ENCODE measurements around the gene PITPNM3.
"Not testable (repeated sequence)": the region's sequence is repeated elsewhere in the genome, so short reads cannot be mapped to it uniquely, and the experiment has no call there.

PITPNM3 gene

GRCh38 chr17:6556121-6557039 lies at the start of gene PITPNM3:
Gene PITPNM3 (minus strand): TSS chr17:6556555. CDS start chr17:6556406, 149 bp downstream.
- DNase-seq, result no peak

GRCh38 chr17:6605142-6605541 lies 48.8 kb upstream of the PITPNM3 start:
- DNase-seq, result no peak

GRCh38 chr17:6603744-6604325 lies 47.5 kb upstream of the PITPNM3 start:
- no peak for DNase-seq

GRCh38 chr17:6602141-6602540 lies 45.8 kb upstream of the PITPNM3 start:
- DNase-seq, result no peak

- no peak for DNase-seq
These were observed 43.0 kb upstream of the PITPNM3 start for GRCh38 chr17:6599364-6599763.

GRCh38 chr17:6597727-6598126 lies 41.4 kb upstream of the PITPNM3 start:
- DNase-seq, result peak; percentile 60

GRCh38 chr17:6596941-6597340 lies 40.6 kb upstream of the PITPNM3 start:
- DNase-seq, result peak; percentile 35

GRCh38 chr17:6596511-6596910 lies 40.2 kb upstream of the PITPNM3 start:
- no peak for DNase-seq

- DNase-seq, result no peak
These were observed 39.7 kb upstream of the PITPNM3 start for GRCh38 chr17:6596081-6596480.

GRCh38 chr17:6593371-6593770 lies 37.0 kb upstream of the PITPNM3 start:
- not testable (repeated sequence) for DNase-seq

GRCh38 chr17:6592173-6592572 lies 35.8 kb upstream of the PITPNM3 start:
- DNase-seq, result no peak

GRCh38 chr17:6591599-6592158 lies 35.3 kb upstream of the PITPNM3 start:
- no peak for DNase-seq

- DNase-seq, result no peak
These were observed 33.1 kb upstream of the PITPNM3 start for GRCh38 chr17:6589266-6589946.

GRCh38 chr17:6588165-6588564 lies 31.8 kb upstream of the PITPNM3 start:
- DNase-seq, result no peak

- no peak for DNase-seq
These were observed 31.0 kb upstream of the PITPNM3 start for GRCh38 chr17:6587310-6587709.

GRCh38 chr17:6583411-6583810 lies 27.1 kb upstream of the PITPNM3 start:
- DNase-seq, result no peak

GRCh38 chr17:6580625-6581024 lies 24.3 kb upstream of the PITPNM3 start:
- DNase-seq, result no peak

- no peak for DNase-seq
These were observed 22.1 kb upstream of the PITPNM3 start for GRCh38 chr17:6578491-6578890.

GRCh38 chr17:6577686-6578263 lies 21.4 kb upstream of the PITPNM3 start:
- no peak for DNase-seq

GRCh38 chr17:6576038-6576785 lies 19.9 kb upstream of the PITPNM3 start:
- no peak for DNase-seq

- DNase-seq, result no peak
These were observed 19.2 kb upstream of the PITPNM3 start for GRCh38 chr17:6575596-6575988.
